GM23338 (cell line): ENCODE measurements around the gene PEA15.

Experiments used
- CREB1 ChIP-seq: fragments of 250-450 bp; sonication (Bioruptor Pico); IDR thresholded peaks from 2 replicates; pipeline ENCODE4 v1.5.0; 2020; ENCODE audit warnings: low read depth, mild to moderate bottlenecking, moderate library complexity
- EZH2 ChIP-seq: fragments of 200-600 bp; sonication (generic); IDR thresholded peaks from one replicate; pipeline ENCODE4 v1.8.0; 2017; ENCODE audit warnings: antibody characterized with exemption, mild to moderate bottlenecking, low read depth; ENCODE audit not compliant: unreplicated experiment
- JUNB ChIP-seq: IDR thresholded peaks from one replicate; pipeline ENCODE4 v1.6.1; 2016; ENCODE audit warnings: antibody characterized with exemption; ENCODE audit not compliant: unreplicated experiment
- NANOG ChIP-seq: IDR thresholded peaks from 2 replicates; pipeline ENCODE4 v1.6.1; 2016; ENCODE audit warnings: antibody characterized with exemption, borderline replicate concordance
- POLR2AphosphoS5 ChIP-seq: IDR thresholded peaks from 2 replicates; pipeline ENCODE4 v1.6.1; 2016; ENCODE audit warnings: antibody characterized with exemption, low read depth
- STAT1 ChIP-seq: IDR thresholded peaks from one replicate; pipeline ENCODE4 v1.6.1; 2016; ENCODE audit warnings: antibody characterized with exemption; ENCODE audit not compliant: unreplicated experiment
- ZNF114 ChIP-seq: fragments of 250-450 bp; sonication (Bioruptor Pico); IDR thresholded peaks from 2 replicates; pipeline ENCODE4 v1.5.0; 2020; ENCODE audit warnings: mild to moderate bottlenecking, moderate library complexity
- TF ChIP-seq, protein P1 (sequence below), 2 experiments: fragments of 200-600 bp in 1 of 2; sonication (generic) in 1 of 2; conservative IDR thresholded peaks; 2 replicates each; pipeline versions ENCODE4 v1.5.1 to v1.6.1; 2016 to 2017; ENCODE audit warnings: antibody characterized with exemption in 2 of 2, low read depth in 2 of 2, mild to moderate bottlenecking in 2 of 2, moderate library complexity in 1 of 2
- TF ChIP-seq, protein P2 (sequence below): IDR thresholded peaks from one replicate; pipeline ENCODE4 v1.6.1; 2018; ENCODE audit warnings: antibody characterized with exemption; ENCODE audit not compliant: unreplicated experiment

DNA sequence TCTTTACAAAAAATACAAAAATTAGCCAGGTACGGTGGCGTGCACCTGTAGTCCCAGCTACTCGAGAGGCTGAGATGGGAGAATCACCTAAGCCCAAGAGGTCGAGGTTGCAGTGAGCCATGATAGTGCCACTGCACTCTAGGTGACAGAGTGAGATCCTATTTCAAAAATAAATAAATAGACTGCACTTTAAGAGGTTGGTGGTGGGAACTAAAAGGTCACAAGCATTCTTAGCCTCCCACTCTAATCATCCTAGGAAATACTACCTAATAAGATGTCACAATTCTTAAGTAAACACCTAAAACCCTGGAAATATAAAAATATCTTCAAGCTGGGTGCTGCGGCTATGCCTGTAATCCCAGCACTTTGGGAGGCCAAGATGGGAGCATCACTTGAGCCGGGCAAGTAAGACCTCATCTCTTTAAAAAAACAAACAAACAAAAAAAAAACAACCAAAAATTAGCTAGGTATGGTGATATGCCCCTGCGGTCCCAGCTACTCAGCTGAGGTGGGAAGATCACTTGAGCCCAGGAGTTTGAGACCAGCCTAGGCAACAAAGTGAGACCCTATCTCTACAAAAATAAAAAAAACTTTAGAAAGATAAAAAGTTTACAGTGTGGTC lies 53.1 kb downstream of the PEA15 start:
- TF ChIP-seq, protein P1, sequence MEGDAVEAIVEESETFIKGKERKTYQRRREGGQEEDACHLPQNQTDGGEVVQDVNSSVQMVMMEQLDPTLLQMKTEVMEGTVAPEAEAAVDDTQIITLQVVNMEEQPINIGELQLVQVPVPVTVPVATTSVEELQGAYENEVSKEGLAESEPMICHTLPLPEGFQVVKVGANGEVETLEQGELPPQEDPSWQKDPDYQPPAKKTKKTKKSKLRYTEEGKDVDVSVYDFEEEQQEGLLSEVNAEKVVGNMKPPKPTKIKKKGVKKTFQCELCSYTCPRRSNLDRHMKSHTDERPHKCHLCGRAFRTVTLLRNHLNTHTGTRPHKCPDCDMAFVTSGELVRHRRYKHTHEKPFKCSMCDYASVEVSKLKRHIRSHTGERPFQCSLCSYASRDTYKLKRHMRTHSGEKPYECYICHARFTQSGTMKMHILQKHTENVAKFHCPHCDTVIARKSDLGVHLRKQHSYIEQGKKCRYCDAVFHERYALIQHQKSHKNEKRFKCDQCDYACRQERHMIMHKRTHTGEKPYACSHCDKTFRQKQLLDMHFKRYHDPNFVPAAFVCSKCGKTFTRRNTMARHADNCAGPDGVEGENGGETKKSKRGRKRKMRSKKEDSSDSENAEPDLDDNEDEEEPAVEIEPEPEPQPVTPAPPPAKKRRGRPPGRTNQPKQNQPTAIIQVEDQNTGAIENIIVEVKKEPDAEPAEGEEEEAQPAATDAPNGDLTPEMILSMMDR (conservative IDR thresholded peaks at IDR 0.05; ENCODE audit: low read depth in 2 of 2) = no peak
- TF ChIP-seq EZH2 = no peak
- no peak for TF ChIP-seq POLR2AphosphoS5
- TF ChIP-seq STAT1 = no peak
- TF ChIP-seq CREB1 (CRISPR knock-in tag) = no peak
- no peak for TF ChIP-seq JUNB
- no peak for TF ChIP-seq NANOG
- TF ChIP-seq ZNF114 (CRISPR knock-in tag) = no peak
- TF ChIP-seq, protein P2, sequence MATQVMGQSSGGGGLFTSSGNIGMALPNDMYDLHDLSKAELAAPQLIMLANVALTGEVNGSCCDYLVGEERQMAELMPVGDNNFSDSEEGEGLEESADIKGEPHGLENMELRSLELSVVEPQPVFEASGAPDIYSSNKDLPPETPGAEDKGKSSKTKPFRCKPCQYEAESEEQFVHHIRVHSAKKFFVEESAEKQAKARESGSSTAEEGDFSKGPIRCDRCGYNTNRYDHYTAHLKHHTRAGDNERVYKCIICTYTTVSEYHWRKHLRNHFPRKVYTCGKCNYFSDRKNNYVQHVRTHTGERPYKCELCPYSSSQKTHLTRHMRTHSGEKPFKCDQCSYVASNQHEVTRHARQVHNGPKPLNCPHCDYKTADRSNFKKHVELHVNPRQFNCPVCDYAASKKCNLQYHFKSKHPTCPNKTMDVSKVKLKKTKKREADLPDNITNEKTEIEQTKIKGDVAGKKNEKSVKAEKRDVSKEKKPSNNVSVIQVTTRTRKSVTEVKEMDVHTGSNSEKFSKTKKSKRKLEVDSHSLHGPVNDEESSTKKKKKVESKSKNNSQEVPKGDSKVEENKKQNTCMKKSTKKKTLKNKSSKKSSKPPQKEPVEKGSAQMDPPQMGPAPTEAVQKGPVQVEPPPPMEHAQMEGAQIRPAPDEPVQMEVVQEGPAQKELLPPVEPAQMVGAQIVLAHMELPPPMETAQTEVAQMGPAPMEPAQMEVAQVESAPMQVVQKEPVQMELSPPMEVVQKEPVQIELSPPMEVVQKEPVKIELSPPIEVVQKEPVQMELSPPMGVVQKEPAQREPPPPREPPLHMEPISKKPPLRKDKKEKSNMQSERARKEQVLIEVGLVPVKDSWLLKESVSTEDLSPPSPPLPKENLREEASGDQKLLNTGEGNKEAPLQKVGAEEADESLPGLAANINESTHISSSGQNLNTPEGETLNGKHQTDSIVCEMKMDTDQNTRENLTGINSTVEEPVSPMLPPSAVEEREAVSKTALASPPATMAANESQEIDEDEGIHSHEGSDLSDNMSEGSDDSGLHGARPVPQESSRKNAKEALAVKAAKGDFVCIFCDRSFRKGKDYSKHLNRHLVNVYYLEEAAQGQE = no peak
